Gastroesophageal sphincter (tissue), 3 donors: ENCODE data around the gene RECQL5.

ENCODE experiments used
- CTCF ChIP-seq, 4 experiments: fragments of 200-600 bp in 2 of 4; fragments of 450-650 bp in 2 of 4; sonication (generic) in 1 of 4; IDR thresholded peaks; one replicate each; pipeline ENCODE4 v1.5.1; 2017 to 2019; ENCODE audit warnings: antibody characterized with exemption in 4 of 4, mild to moderate bottlenecking in 2 of 4, moderate library complexity in 2 of 4
- EP300 ChIP-seq: sonication (generic); formaldehyde crosslinking; IDR thresholded peaks from one replicate; pipeline ENCODE4 v1.6.1; 2017; ENCODE audit warnings: antibody characterized with exemption, mild to moderate bottlenecking

DNA sequence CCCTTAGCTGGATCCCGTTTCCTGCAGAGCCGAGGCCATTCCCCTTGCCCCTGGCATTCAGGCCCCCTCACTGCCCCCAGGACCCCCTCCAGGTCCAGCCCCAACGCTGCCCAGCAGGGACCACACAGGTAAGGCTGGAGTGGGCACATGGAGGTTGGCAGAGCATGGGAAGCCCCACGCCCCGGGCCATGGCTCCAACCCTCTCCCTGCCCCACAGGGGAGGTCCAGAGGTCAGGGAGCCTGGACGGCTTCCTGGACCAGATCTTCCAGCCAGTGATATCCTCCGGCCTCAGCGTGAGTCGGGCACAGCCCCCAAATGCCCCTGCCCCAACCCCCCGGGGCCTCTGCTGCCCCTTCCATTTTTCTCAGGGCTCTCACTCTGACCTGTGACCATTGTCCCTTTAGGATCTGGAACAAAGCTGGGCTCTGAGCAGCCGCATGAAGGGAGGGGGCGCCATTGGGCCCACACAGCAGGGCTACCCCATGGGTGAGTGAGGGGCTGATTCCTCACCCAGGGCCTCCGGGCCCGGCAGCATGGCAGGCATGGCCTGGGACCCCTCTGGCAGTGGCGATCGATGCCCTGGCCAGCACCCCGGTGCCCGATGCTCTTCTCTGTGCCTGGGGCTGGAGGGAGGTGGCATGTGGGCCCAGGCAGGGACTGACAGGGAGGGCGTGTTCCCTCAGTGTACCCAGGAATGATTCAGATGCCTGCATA, 52.2 kb downstream of the RECQL5 start:
- no peak for TF ChIP-seq CTCF (IDR thresholded peaks at IDR 0.05)
- no peak for TF ChIP-seq EP300
